HepG2 (cell line): ENCODE measurements around the gene GRIK1. TPM values are rescaled to one million over a fixed set of nuclear protein-coding genes. Genes with fewer than 3 reads are reported as not detected.

Experiments
- ATAC-seq: fragments of 200-7000 bp; cut with Tn5 transposase; 3 replicates; pipeline ENCODE4 v1.9.1; 2020; ENCODE audit warnings: mild to moderate bottlenecking, moderate library complexity
- BruUV-seq: library from RNA; stranded (reverse); fragments of 400-500 nt; replicated peaks from 2 replicates; lab custom pipeline; 2021; lab: Mats Ljungman, UMichigan
- CTCF ChIA-PET: fragments of 300-600 bp; formaldehyde crosslinking; extraction: SDS; loops from one replicate; lab custom pipeline; 2021; ENCODE audit warnings: low total read pairs, inconsistent platforms, low intra/inter-chr PET ratio; lab: Yijun Ruan, JAX
- POLR2A ChIA-PET: fragments of 350-600 bp; sonication (Branson Sonifier 250); formaldehyde crosslinking; loops from one replicate; lab custom pipeline; 2020; ENCODE audit warnings: antibody characterized with exemption, inconsistent platforms; lab: Yijun Ruan, JAX
- DNase-seq: peaks from one replicate; pipeline ENCODE4 v3.0.0-alpha.2; 2015; ENCODE audit warnings: low spot score
- FAIRE-seq: peaks from 3 replicates; lab custom pipeline; 2011; peaks lifted over from hg19 to GRCh38; lab: Jason Lieb, UNC
- H2AFZ ChIP-seq: one replicate; pipeline ENCODE4 v1.6.1; 2011; ENCODE audit warnings: low read length, inconsistent platforms
- H3K27ac ChIP-seq: fragments of 300-600 bp; 3 replicates; pipeline ENCODE4 v1.8.0; 2011; ENCODE audit warnings: mixed run types, mild to moderate bottlenecking, mixed read lengths, low read length, inconsistent platforms; ENCODE audit not compliant: insufficient read depth; ENCODE audit errors: extremely low read length
- H3K27me3 ChIP-seq, 2 experiments: fragments of 200-600 bp in 1 of 2; 2 replicates in 1 of 2; 3 replicates in 1 of 2; pipeline versions ENCODE4 v1.6.0 to v1.8.0; 2011; ENCODE audit warnings: low read length in 2 of 2, mild to moderate bottlenecking in 2 of 2, moderate library complexity in 2 of 2, inconsistent platforms in 1 of 2; ENCODE audit not compliant: insufficient read depth in 2 of 2, control insufficient read depth in 1 of 2
- H3K36me3 ChIP-seq, 2 experiments: fragments of 200-600 bp in 1 of 2; replicated peaks in 1 of 2; 2 replicates in 1 of 2; 3 replicates in 1 of 2; pipeline versions ENCODE4 v1.5.1 to v1.8.0; 2011; ENCODE audit warnings: low read length in 2 of 2, inconsistent platforms in 1 of 2; ENCODE audit not compliant: insufficient read depth in 2 of 2, control insufficient read depth in 1 of 2
- H3K4me1 ChIP-seq: 2 replicates; pipeline ENCODE4 v1.5.1; 2012; ENCODE audit warnings: low read length, inconsistent platforms; ENCODE audit not compliant: insufficient read depth
- H3K4me2 ChIP-seq: 2 replicates; pipeline ENCODE4 v1.6.0; 2011; ENCODE audit warnings: low read depth, low read length, inconsistent platforms
- H3K4me3 ChIP-seq, 3 experiments: fragments of 200-600 bp in 1 of 3; sonication (generic), shearing (Covaris generic) in 1 of 3; replicated peaks in 1 of 3; 2 replicates each; pipeline ENCODE4 v1.5.1; 2011 to 2016; ENCODE audit warnings: low read length in 3 of 3, inconsistent platforms in 2 of 3, low read depth in 2 of 3, mild to moderate bottlenecking in 2 of 3, control low read depth in 1 of 3, mixed read lengths in 1 of 3; ENCODE audit not compliant: insufficient read depth in 1 of 3
- H3K79me2 ChIP-seq: one replicate; pipeline ENCODE4 v1.6.1; 2011; ENCODE audit warnings: low read length, inconsistent platforms; ENCODE audit not compliant: insufficient read depth
- H3K9ac ChIP-seq: 2 replicates; pipeline ENCODE4 v1.6.0; 2011; ENCODE audit warnings: mild to moderate bottlenecking, low read depth, low read length, inconsistent platforms; ENCODE audit not compliant: insufficient read depth
- H3K9me3 ChIP-seq: 2 replicates; pipeline ENCODE4 v1.5.1; 2012; ENCODE audit warnings: mild to moderate bottlenecking, low read length
- H4K20me1 ChIP-seq: 2 replicates; pipeline ENCODE4 v1.6.0; 2011; ENCODE audit warnings: inconsistent platforms, mild to moderate bottlenecking, low read length, moderate library complexity; ENCODE audit not compliant: insufficient read depth
- KDM6A ChIP-seq: IDR thresholded peaks from 2 replicates; pipeline ENCODE4 v1.6.1; 2016; ENCODE audit warnings: low read depth
- KLF9 ChIP-seq: IDR thresholded peaks from 2 replicates; pipeline ENCODE4 v1.6.1; 2016; ENCODE audit warnings: low read depth
- MEIS2 ChIP-seq: sonication (generic); formaldehyde crosslinking; IDR thresholded peaks from 2 replicates; pipeline ENCODE4 v1.9.0; 2021; ENCODE audit warnings: mild to moderate bottlenecking, missing genetic modification reagents
- RARA ChIP-seq: IDR thresholded peaks from 2 replicates; pipeline ENCODE4 v1.6.1; 2016; ENCODE audit warnings: missing genetic modification reagents, missing compliant biosample characterization
- ZC3H13 ChIP-seq: sonication (generic); formaldehyde crosslinking; IDR thresholded peaks from 2 replicates; pipeline ENCODE4 v1.8.1; 2023; ENCODE audit warnings: mild to moderate bottlenecking, missing genetic modification reagents, moderate library complexity
- ZFP82 ChIP-seq: sonication (generic); formaldehyde crosslinking; IDR thresholded peaks from 2 replicates; pipeline ENCODE4 v1.5.1; 2020; ENCODE audit warnings: mild to moderate bottlenecking, missing genetic modification reagents, borderline replicate concordance
- ZKSCAN1 ChIP-seq: fragments of 150-350 bp; IDR thresholded peaks from 2 replicates; pipeline ENCODE4 v1.6.1; 2014; ENCODE audit warnings: low read length
- ZNF251 ChIP-seq: sonication (generic); formaldehyde crosslinking; IDR thresholded peaks from 2 replicates; pipeline ENCODE4 v1.9.0; 2021; ENCODE audit warnings: mild to moderate bottlenecking, missing genetic modification reagents
- ZNF275 ChIP-seq: sonication (generic); formaldehyde crosslinking; IDR thresholded peaks from 2 replicates; pipeline ENCODE4 v1.8.0; 2022; ENCODE audit warnings: missing genetic modification reagents, mild to moderate bottlenecking, inconsistent platforms, borderline replicate concordance
- WGBS: methylation state at CpG from one replicate; pipeline ENCODE4 v1.1.6; 2017; ENCODE audit warnings: low lambda C conversion rate; 5-methylcytosine and 5-hydroxymethylcytosine counted together
- in situ Hi-C: cut with HindIII; loops from 2 replicates; pipeline ENCODE4 v1.10.0; 2017; ENCODE audit warnings: low pct_unique_long_range_greater_than_20kb; ENCODE audit not compliant: extremely low pct_ligation_motif_present
- intact Hi-C: fragments of 100-400 bp; cut with micrococcal nuclease; formaldehyde crosslinking; loops from one replicate; pipeline ENCODE4 v1.10.0; 2022; ENCODE audit not compliant: unreplicated experiment
- polyA plus RNA-seq, 8 experiments: library from polyadenylated mRNA; depleted of rRNA in 3 of 8; stranded (reverse) in 7 of 8; unstranded in 1 of 8; fragments of >200 nt; fragmentation: Illumina TruSeq in 4 of 8; extraction: Trizol in 4 of 8; gene quantifications; 2 replicates each; pipeline versions ENCODE4 v1.2.1 to v1.2.3, GENCODE V29; 2011 to 2016; ENCODE audit warnings: low read depth in 4 of 8, missing spikeins in 1 of 8, mixed read lengths in 1 of 8; ENCODE audit not compliant: insufficient read depth in 1 of 8
- total RNA-seq, 5 experiments: library from RNA; depleted of rRNA; stranded (reverse); fragments of >200 nt; fragmentation: Illumina TruSeq; extraction: Trizol; gene quantifications; 2 replicates each; pipeline ENCODE4 v1.2.3, GENCODE V29; 2016; ENCODE audit warnings: low read depth in 1 of 5

Gene GRIK1
- total and polyA plus RNA-seq, 2 of the 13 experiments (the other 11 are each of a cell fraction or from before 2014, with no cell fraction given), result not detected

GRCh38 chr21:29696937-29697336, 242.9 kb downstream of the GRIK1 start:
- ChIA-PET CTCF (no interaction called here), POLR2A (no interaction called here)
- DNase-seq (no peak), ATAC-seq (no peak), FAIRE-seq (no peak)
- no peaks in the 10 kb centered on the region for H4K20me1 ChIP-seq
- BruUV-seq, result no TSS peak
- no peak overlapping the region for H3K27ac ChIP-seq
- no peak overlapping the region for H2AFZ ChIP-seq
- TF ChIP-seq KLF9 (CRISPR knock-in tag), result no peak
- in situ Hi-C loops, result no loop called here
- WGBS, result 0% methylated on average over 1 of the region's 1 CpG
- H3K4me1 ChIP-seq, result no peaks in the 10 kb centered on the region
- no peak overlapping the region for H3K4me2 ChIP-seq
- no peak overlapping the region for H3K9ac ChIP-seq
- peaks cover 15% of the 10 kb centered on the region; the same call in 1 of the 2 replicates for H3K9me3 ChIP-seq
- no peak overlapping the region for H3K4me3 ChIP-seq
- no peaks in the 10 kb centered on the region for H3K36me3 ChIP-seq
- no peaks in the 10 kb centered on the region for H3K79me2 ChIP-seq
- intact Hi-C loops, result no loop called here
- H3K27me3 ChIP-seq, result no peaks in the 10 kb centered on the region

- Histone ChIP-seq H3K4me2 (no peak overlapping the region), H3K27me3 (no peaks in the 10 kb centered on the region; a peak in 1 of 5 replicates), H3K27ac (no peak overlapping the region), H3K9me3 (no peaks in the 10 kb centered on the region), H4K20me1 (no peaks in the 10 kb centered on the region), H3K9ac (no peak overlapping the region), H3K4me3 (no peak overlapping the region), H3K79me2 (no peaks in the 10 kb centered on the region), H2AFZ (no peak overlapping the region), H3K4me1 (no peaks in the 10 kb centered on the region), H3K36me3 (no peaks in the 10 kb centered on the region)
- intact Hi-C loops, result no loop called here
- ChIA-PET POLR2A (no interaction called here), CTCF (no interaction called here)
- WGBS, result 7% methylated on average over 5 of the region's 5 CpGs
- BruUV-seq, result no TSS peak
- in situ Hi-C loops, result no loop called here
- TF ChIP-seq ZC3H13, result no peak
- TF ChIP-seq MEIS2 (CRISPR knock-in tag), result no peak
- no peak for TF ChIP-seq ZNF275
- TF ChIP-seq ZFP82, result no peak
- TF ChIP-seq KDM6A, result no peak
- TF ChIP-seq RARA, result no peak
- TF ChIP-seq ZNF251 (CRISPR knock-in tag), result no peak
- TF ChIP-seq ZKSCAN1, result no peak
- ATAC-seq (no peak), DNase-seq (no peak), FAIRE-seq (no peak)
These were observed 247.9 kb downstream of the GRIK1 start for GRCh38 chr21:29691616-29692491.
